ENCODE data around the gene ADGRV1.

DNA sequence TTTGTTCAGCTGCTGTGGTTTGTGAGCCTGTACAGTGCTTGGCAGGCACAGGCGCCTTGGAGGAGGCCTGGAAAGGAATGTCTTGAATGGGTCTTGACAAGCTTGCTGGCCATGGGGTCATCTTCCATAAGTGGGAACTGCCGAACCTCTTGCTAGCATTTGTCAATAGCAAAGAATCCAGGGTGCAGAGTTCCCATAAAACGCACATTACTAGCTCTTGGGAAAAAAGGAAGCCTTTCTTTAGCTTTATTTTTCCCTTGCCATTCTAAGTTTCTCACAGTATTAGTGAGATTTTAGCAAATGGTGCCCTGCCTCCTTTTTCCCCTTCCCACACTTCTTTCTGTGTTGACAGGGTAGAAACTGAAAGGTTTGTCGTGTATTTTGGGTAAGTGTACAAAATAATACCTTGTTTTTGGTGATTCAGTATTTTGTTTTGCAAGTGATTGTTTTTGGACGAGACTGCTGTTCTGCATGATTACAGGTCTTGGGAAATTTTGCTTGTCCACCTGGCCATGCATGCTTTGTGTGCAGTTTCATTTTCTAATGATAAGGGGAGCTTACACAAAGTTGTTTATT lies 82.0 kb downstream of the ADGRV1 start:
- no peak for TF ChIP-seq ZNF701 (tag by site-specific recombination; IDR thresholded peaks at IDR 0.05)
- TF ChIP-seq MZF1 (tag by site-specific recombination; IDR thresholded peaks at IDR 0.05; ENCODE audit: borderline replicate concordance): no peak
- TF ChIP-seq CTCF (tag by site-specific recombination; IDR thresholded peaks at IDR 0.05): no peak
- no peak for TF ChIP-seq ZBTB17 (tag by site-specific recombination; IDR thresholded peaks at IDR 0.05)
- TF ChIP-seq ZNF280D (tag by site-specific recombination; IDR thresholded peaks at IDR 0.05): no peak
- TF ChIP-seq ZNF274 (IDR thresholded peaks at IDR 0.05; ENCODE audit: low read length): no peak
- no peak for TF ChIP-seq ZNF274 (tag by site-specific recombination; IDR thresholded peaks at IDR 0.05; ENCODE audit: borderline replicate concordance)
- no peak for TF ChIP-seq TCF7L2 (IDR thresholded peaks at IDR 0.05; ENCODE audit: borderline replicate concordance, low read depth, low read length)
- TF ChIP-seq ZBTB49 (tag by site-specific recombination; IDR thresholded peaks at IDR 0.05; ENCODE audit: low read depth): no peak
